GM12892 (cell line): ENCODE results near the gene PIGK.

Source experiments
- POLR2A ChIP-seq: IDR thresholded peaks from 2 replicates; pipeline ENCODE4 v1.6.1; 2011; ENCODE audit warnings: low read depth, low read length, control low read depth
- POLR2AphosphoS5 ChIP-seq: IDR thresholded peaks from 2 replicates; pipeline ENCODE4 v1.6.1; 2011; ENCODE audit warnings: low read depth, low read length, control low read depth

DNA sequence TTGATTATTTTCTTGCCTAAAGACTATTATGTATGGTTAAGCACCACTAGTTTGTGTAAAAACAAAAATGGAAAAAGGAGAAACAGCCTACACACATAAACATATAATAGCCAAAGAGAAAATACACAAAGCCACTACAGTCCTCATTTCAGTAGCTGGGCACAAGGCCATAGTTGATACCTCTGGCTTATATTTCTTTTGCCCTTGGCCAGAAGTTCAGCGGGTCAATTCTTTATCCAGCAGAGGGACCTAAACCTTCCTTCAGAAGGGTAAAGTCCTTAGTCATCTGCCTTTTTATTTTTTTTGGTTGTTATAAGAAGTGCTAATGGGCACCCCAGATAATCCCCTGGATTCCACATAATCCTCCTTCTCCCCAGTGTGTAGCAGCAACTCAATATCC is 134.1 kb downstream of the PIGK start:
- TF ChIP-seq POLR2AphosphoS5 (no peak), POLR2A (no peak)
